GM18498 (cell line): Measurements from ENCODE around the gene MYO5C.

ENCODE experiments used
- ATAC-seq: cut with Tn5 transposase; IDR thresholded peaks from one replicate; pipeline ENCODE4 v1.9.1; 2021; ENCODE audit warnings: mild to moderate bottlenecking, moderate library complexity; ENCODE audit not compliant: unreplicated experiment

MYO5C gene

GRCh38 chr15:52214553-52214952 is 81.1 kb downstream of the MYO5C start:
- no peak for ATAC-seq

- ATAC-seq: no peak
Observed at GRCh38 chr15:52213206-52213605, 82.4 kb downstream of the MYO5C start.

- ATAC-seq: peak; percentile 78
Observed at GRCh38 chr15:52208306-52208946, 87.2 kb downstream of the MYO5C start.

- no peak for ATAC-seq
Observed at GRCh38 chr15:52207191-52207590, 88.4 kb downstream of the MYO5C start.

- ATAC-seq: no peak
Observed at GRCh38 chr15:52206446-52206845, 89.2 kb downstream of the MYO5C start.

GRCh38 chr15:52204657-52205056 is 90.9 kb downstream of the MYO5C start:
- no peak for ATAC-seq

- no peak for ATAC-seq
Observed at GRCh38 chr15:52200831-52201365, 94.7 kb downstream of the MYO5C start.

- ATAC-seq: no peak
Observed at GRCh38 chr15:52199271-52199670, 96.3 kb downstream of the MYO5C start.

- no peak for ATAC-seq
Observed at GRCh38 chr15:52196891-52197290, 98.7 kb downstream of the MYO5C start.

- ATAC-seq: no peak
Observed at GRCh38 chr15:52193791-52194190, 101.8 kb downstream of the MYO5C start.

GRCh38 chr15:52193321-52193720 is 102.3 kb downstream of the MYO5C start:
- no peak for ATAC-seq

- no peak for ATAC-seq
Observed at GRCh38 chr15:52191207-52191606, 104.4 kb downstream of the MYO5C start, which contains the start of gene GNB5. Gene GNB5 (minus strand): TSS chr15:52191392. CDS start chr15:52184676, 6,716 bp downstream.

- ATAC-seq: no peak
Observed at GRCh38 chr15:52186651-52187486, 108.7 kb downstream of the MYO5C start.

- no peak for ATAC-seq
Observed at GRCh38 chr15:52185151-52185561, 110.4 kb downstream of the MYO5C start.

GRCh38 chr15:52184721-52185120 is 110.9 kb downstream of the MYO5C start:
- ATAC-seq: no peak

- no peak for ATAC-seq
Observed at GRCh38 chr15:52183562-52184173, 111.9 kb downstream of the MYO5C start.

GRCh38 chr15:52181938-52182780 is 113.4 kb downstream of the MYO5C start:
- no peak for ATAC-seq

GRCh38 chr15:52180851-52181450 is 114.7 kb downstream of the MYO5C start:
- no peak for ATAC-seq

GRCh38 chr15:52180196-52180835 is 115.3 kb downstream of the MYO5C start:
- ATAC-seq: peak; percentile 31
